ENCODE measurements around the gene SIGLEC6.
"Not testable (repeated sequence)": the region's sequence is repeated elsewhere in the genome, so short reads cannot be mapped to it uniquely, and the experiment has no call there.

Gene SIGLEC6

GRCh38 chr19:51508059-51508733 is 23.3 kb downstream of the SIGLEC6 start:
- no peak for DNase-seq

- no peak for DNase-seq
Measured at GRCh38 chr19:51507640-51508058, 23.8 kb downstream of the SIGLEC6 start.

GRCh38 chr19:51507192-51507591 is 24.3 kb downstream of the SIGLEC6 start:
- DNase-seq: no peak

GRCh38 chr19:51505904-51506303 is 25.6 kb downstream of the SIGLEC6 start:
- no peak for DNase-seq

GRCh38 chr19:51503896-51504295 is 27.6 kb downstream of the SIGLEC6 start:
- DNase-seq: no peak

- DNase-seq: no peak
Measured at GRCh38 chr19:51503286-51503817, 28.1 kb downstream of the SIGLEC6 start.

- peak; percentile 49 for DNase-seq
Measured at GRCh38 chr19:51501594-51502263, 29.7 kb downstream of the SIGLEC6 start, which contains the start of gene SIGLEC12. SIGLEC12 (minus strand) TSS chr19:51501800; CDS start chr19:51501733, 67 bp downstream.

- not testable (repeated sequence) for DNase-seq
Measured at GRCh38 chr19:51500931-51501330, 30.5 kb downstream of the SIGLEC6 start.

- DNase-seq: no peak
Measured at GRCh38 chr19:51497666-51498065, 33.8 kb downstream of the SIGLEC6 start.

GRCh38 chr19:51493776-51494175 is 37.7 kb downstream of the SIGLEC6 start:
- no peak for DNase-seq

GRCh38 chr19:51491586-51491985 is 39.9 kb downstream of the SIGLEC6 start:
- no peak for DNase-seq

- DNase-seq: no peak
Measured at GRCh38 chr19:51490676-51491075, 40.8 kb downstream of the SIGLEC6 start.

GRCh38 chr19:51489113-51489512 is 42.4 kb downstream of the SIGLEC6 start:
- no peak for DNase-seq

GRCh38 chr19:51488491-51488890 is 43.0 kb downstream of the SIGLEC6 start:
- DNase-seq: no peak

- DNase-seq: no peak
Measured at GRCh38 chr19:51485960-51486660, 45.4 kb downstream of the SIGLEC6 start.

- peak; percentile 51 for DNase-seq
Measured at GRCh38 chr19:51480590-51480989, 50.9 kb downstream of the SIGLEC6 start.

- DNase-seq: no peak
Measured at GRCh38 chr19:51479531-51480331, 51.7 kb downstream of the SIGLEC6 start.

GRCh38 chr19:51478381-51479234 is 52.9 kb downstream of the SIGLEC6 start, which contains the start of gene CEACAM18:
CEACAM18 (plus strand) TSS chr19:51478539.
- no peak for DNase-seq

- DNase-seq: no peak
Measured at GRCh38 chr19:51477344-51477743, 54.1 kb downstream of the SIGLEC6 start.

GRCh38 chr19:51476164-51476563 is 55.3 kb downstream of the SIGLEC6 start:
- DNase-seq: no peak

GRCh38 chr19:51473009-51473707 is 58.3 kb downstream of the SIGLEC6 start:
- peak; percentile 82 for DNase-seq
